BLaER1 (cell line): ENCODE measurements around the gene HCFC1.

Experiments
- H3K27ac ChIP-seq: shearing (Covaris generic); formaldehyde crosslinking; 2 replicates; pipeline ENCODE4 v1.8.1; 2022
- H3K27me3 ChIP-seq: shearing (Covaris generic); formaldehyde crosslinking; 2 replicates; pipeline ENCODE4 v1.8.1; 2022
- H3K36me3 ChIP-seq: shearing (Covaris generic); formaldehyde crosslinking; 2 replicates; pipeline ENCODE4 v1.8.1; 2022
- H3K4me1 ChIP-seq: shearing (Covaris generic); formaldehyde crosslinking; 2 replicates; pipeline ENCODE4 v1.8.1; 2022
- H3K4me2 ChIP-seq: shearing (Covaris generic); formaldehyde crosslinking; 2 replicates; pipeline ENCODE4 v1.8.1; 2022
- H3K4me3 ChIP-seq: shearing (Covaris generic); formaldehyde crosslinking; 2 replicates; pipeline ENCODE4 v1.8.1; 2022
- H3K9ac ChIP-seq: shearing (Covaris generic); formaldehyde crosslinking; 2 replicates; pipeline ENCODE4 v1.8.1; 2022
- H3K9me3 ChIP-seq: shearing (Covaris generic); formaldehyde crosslinking; 2 replicates; pipeline ENCODE4 v1.8.1; 2022
- H4K20me1 ChIP-seq: shearing (Covaris generic); formaldehyde crosslinking; 2 replicates; pipeline ENCODE4 v1.8.1; 2022
- Cebpa-rat ChIP-seq: shearing (Covaris generic); IDR thresholded peaks from 2 replicates; pipeline ENCODE4 v1.8.1; 2022

The HCFC1 gene

GRCh38 chrX:153961292-153961691 lies 10.3 kb downstream of the HCFC1 start:
- Histone ChIP-seq H3K9me3 (no peaks in the 10 kb centered on the region), H3K4me3 (no peak overlapping the region), H3K27me3 (peaks cover 42% of the 10 kb centered on the region), H3K9ac (no peak overlapping the region), H3K36me3 (peaks cover 88% of the 10 kb centered on the region), H3K27ac (no peak overlapping the region), H3K4me1 (peaks cover 21% of the 10 kb centered on the region), H3K4me2 (no peak overlapping the region), H4K20me1 (peaks cover 100% of the 10 kb centered on the region)
- no peak for TF ChIP-seq Cebpa-rat

- peaks cover 94% of the 10 kb centered on the region for H3K36me3 ChIP-seq
- H3K4me1 ChIP-seq: peaks cover 16% of the 10 kb centered on the region
- H3K9me3 ChIP-seq: no peaks in the 10 kb centered on the region
These were observed 10.8 kb downstream of the HCFC1 start for GRCh38 chrX:153960786-153961185.

GRCh38 chrX:153960077-153960476 lies 11.5 kb downstream of the HCFC1 start:
- Histone ChIP-seq H3K9ac (no peak overlapping the region), H3K4me1 (peaks cover 9% of the 10 kb centered on the region), H3K27ac (no peak overlapping the region), H3K9me3 (no peaks in the 10 kb centered on the region), H3K4me3 (no peak overlapping the region), H3K4me2 (no peak overlapping the region), H4K20me1 (peaks cover 100% of the 10 kb centered on the region), H3K27me3 (peaks cover 30% of the 10 kb centered on the region), H3K36me3 (peaks cover 100% of the 10 kb centered on the region)
- no peak for TF ChIP-seq Cebpa-rat

More at GRCh38 chrX:153960786-153961185, 10.8 kb downstream of the HCFC1 start:
- TF ChIP-seq Cebpa-rat: no peak
- no peak overlapping the region for H3K4me3 ChIP-seq
- H3K27me3 ChIP-seq: peaks cover 37% of the 10 kb centered on the region
- H3K9ac ChIP-seq: no peak overlapping the region
- H4K20me1 ChIP-seq: peaks cover 100% of the 10 kb centered on the region
- H3K4me2 ChIP-seq: no peak overlapping the region
- H3K27ac ChIP-seq: no peak overlapping the region

DNA sequence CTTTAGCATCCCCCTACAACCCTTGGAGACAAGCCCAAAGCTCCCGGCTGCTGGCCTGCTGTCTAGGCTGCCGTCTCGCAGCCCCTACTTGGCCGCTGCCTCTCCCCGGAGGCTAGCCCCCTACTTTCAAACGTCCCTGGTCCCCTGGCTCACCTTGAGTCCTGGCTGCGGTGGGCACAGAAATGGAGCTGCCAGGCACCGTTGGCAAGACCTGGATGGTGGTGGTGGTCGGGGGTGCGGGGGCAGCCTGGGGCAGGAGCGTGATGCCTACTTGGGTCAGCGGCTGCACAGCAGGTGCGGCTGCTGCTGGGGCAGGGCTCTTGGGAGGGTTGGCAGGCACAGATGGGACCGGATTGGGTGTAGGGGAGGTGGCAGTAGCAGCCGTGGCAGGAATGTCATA lies 12.0 kb downstream of the HCFC1 start:
- H3K36me3 ChIP-seq: peaks cover 100% of the 10 kb centered on the region
- no peak for TF ChIP-seq Cebpa-rat
- H3K27ac ChIP-seq: no peak overlapping the region
- no peak overlapping the region for H3K4me2 ChIP-seq
- peaks cover 5% of the 10 kb centered on the region for H3K4me1 ChIP-seq
- H3K9ac ChIP-seq: no peak overlapping the region
- no peaks in the 10 kb centered on the region for H3K9me3 ChIP-seq
- H4K20me1 ChIP-seq: peaks cover 100% of the 10 kb centered on the region
- H3K4me3 ChIP-seq: no peak overlapping the region
- peaks cover 25% of the 10 kb centered on the region for H3K27me3 ChIP-seq

DNA sequence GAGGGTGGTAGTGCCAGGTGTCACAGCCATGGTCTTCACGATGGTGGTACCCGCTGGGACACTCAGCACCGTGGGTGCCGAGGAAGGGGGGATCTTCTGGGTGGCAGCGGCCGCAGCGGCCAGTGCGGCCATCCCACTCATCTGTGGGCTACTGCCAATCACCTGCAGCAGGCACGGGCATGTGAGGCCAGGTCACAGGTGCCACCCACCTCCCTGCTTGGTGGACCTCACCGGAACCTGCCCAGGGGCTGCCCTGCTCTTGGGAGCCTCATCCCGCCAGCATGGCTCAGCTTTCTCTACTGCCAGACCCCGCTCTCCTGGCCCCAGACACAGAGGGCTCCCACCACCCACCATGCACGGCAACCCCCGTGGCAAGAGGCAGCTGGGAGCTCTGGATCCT lies 13.0 kb downstream of the HCFC1 start:
- H4K20me1 ChIP-seq: peaks cover 100% of the 10 kb centered on the region
- H3K4me1 ChIP-seq: peaks cover 6% of the 10 kb centered on the region
- H3K4me2 ChIP-seq: no peak overlapping the region
- H3K27ac ChIP-seq: no peak overlapping the region
- peaks cover 15% of the 10 kb centered on the region for H3K27me3 ChIP-seq
- no peak overlapping the region for H3K4me3 ChIP-seq
- peaks cover 100% of the 10 kb centered on the region for H3K36me3 ChIP-seq
- no peak for TF ChIP-seq Cebpa-rat
- H3K9me3 ChIP-seq: no peaks in the 10 kb centered on the region
- no peak overlapping the region for H3K9ac ChIP-seq

DNA sequence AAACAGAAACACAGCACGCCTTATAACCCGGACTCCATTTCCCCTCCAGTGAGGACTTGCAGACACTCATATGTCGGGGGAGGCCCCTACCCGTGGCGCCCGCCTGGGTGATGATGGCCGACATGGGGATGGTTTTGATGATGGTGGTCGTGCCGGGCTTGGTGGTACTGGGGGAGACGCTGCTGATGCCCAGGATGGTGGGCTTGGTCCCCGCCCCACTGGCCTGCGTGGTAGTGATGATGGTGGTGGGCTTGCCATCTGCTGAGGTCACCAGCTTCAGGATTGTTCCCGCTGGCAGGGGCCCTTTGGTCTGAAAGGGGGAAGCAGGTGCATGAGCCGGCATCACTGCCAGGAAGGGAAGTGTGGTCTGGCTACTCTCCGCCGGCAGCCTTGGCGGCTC lies 14.4 kb downstream of the HCFC1 start:
- Histone ChIP-seq H3K27me3 (0 out of 2 replicates have a peak, but pooled peaks cover 1% of the 10 kb centered on the region), H3K4me1 (peaks cover 19% of the 10 kb centered on the region), H3K4me3 (no peak overlapping the region), H3K9me3 (no peaks in the 10 kb centered on the region), H4K20me1 (peaks cover 100% of the 10 kb centered on the region), H3K9ac (no peak overlapping the region), H3K4me2 (no peak overlapping the region), H3K36me3 (peaks cover 99% of the 10 kb centered on the region), H3K27ac (no peak overlapping the region)
- no peak for TF ChIP-seq Cebpa-rat

- H3K4me1 ChIP-seq: peaks cover 29% of the 10 kb centered on the region
- no peak overlapping the region for H3K9ac ChIP-seq
- no peaks in the 10 kb centered on the region for H3K27me3 ChIP-seq
- no peak overlapping the region for H3K4me3 ChIP-seq
- TF ChIP-seq Cebpa-rat: no peak
- peaks cover 99% of the 10 kb centered on the region for H3K36me3 ChIP-seq
- H3K4me2 ChIP-seq: no peak overlapping the region
- no peaks in the 10 kb centered on the region for H3K9me3 ChIP-seq
- H4K20me1 ChIP-seq: peaks cover 100% of the 10 kb centered on the region
- no peak overlapping the region for H3K27ac ChIP-seq
These were observed 15.3 kb downstream of the HCFC1 start for GRCh38 chrX:153956044-153956907.

DNA sequence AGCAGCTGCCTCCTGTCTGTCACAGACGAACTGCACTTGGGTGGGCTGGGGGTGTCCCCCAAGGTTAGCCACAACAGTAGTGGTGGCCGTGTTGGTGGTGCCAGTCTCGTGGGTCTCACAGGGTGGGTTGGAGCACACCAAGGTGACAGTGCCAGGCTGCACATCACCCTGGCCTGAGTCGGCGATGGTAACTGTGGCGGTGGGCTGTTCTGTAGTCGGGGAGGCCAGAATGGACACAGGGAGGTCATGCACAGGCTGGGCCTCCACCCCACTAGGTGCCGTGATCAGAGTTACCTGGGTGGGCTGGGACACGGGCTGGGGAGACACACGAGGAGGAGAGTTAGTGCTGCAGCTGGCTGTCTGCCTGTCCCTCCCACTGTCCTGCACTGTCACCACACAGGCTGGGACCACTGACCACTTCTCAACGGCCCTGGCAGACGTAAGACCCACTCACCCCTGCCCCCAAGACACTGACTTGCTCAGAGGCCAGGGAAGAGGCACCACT lies 16.3 kb downstream of the HCFC1 start:
- no peak overlapping the region for H3K27ac ChIP-seq
- H3K4me2 ChIP-seq: no peak overlapping the region
- no peaks in the 10 kb centered on the region for H3K27me3 ChIP-seq
- no peaks in the 10 kb centered on the region for H3K9me3 ChIP-seq
- peaks cover 100% of the 10 kb centered on the region for H4K20me1 ChIP-seq
- no peak overlapping the region for H3K4me3 ChIP-seq
- TF ChIP-seq Cebpa-rat: no peak
- no peak overlapping the region for H3K9ac ChIP-seq
- H3K36me3 ChIP-seq: peaks cover 99% of the 10 kb centered on the region
- H3K4me1 ChIP-seq: peaks cover 39% of the 10 kb centered on the region

DNA sequence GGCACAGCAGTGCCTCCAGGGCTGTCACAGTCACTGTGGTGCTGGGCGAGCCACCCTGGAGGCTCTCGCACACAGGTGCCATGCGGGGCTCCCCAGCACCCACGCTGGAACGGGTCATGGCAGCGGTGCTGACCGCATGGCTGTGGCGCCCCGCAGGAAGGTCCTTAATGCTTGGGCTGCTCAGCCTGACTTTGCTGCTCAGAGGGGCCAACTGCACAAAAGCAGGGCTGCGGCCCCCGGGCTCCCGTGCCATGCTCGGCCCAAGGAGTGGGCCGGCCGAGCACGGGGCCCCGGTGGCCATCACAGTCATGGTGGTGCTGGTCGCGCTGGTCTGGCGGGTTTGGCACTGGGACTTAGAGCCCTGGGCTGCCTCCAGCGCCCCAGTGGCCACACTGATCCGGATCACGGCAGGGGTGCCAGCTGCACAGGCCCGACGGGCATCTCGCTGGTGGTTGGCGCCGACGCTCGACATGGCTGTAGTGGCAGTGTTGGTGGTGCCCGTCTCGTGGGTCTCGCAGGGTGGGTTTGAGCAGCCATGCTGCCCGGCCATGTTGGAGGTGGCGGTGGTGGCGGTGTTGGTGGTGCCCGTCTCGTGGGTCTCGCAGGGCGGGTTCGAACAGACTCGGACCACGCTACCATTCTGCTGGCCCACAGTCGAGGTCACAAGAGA lies 16.9 kb downstream of the HCFC1 start:
- Histone ChIP-seq H3K36me3 (peaks cover 99% of the 10 kb centered on the region), H3K4me1 (peaks cover 45% of the 10 kb centered on the region), H4K20me1 (peaks cover 100% of the 10 kb centered on the region), H3K27me3 (no peaks in the 10 kb centered on the region), H3K9ac (no peak overlapping the region), H3K4me2 (no peak overlapping the region), H3K4me3 (no peak overlapping the region), H3K27ac (no peak overlapping the region), H3K9me3 (no peaks in the 10 kb centered on the region)
- no peak for TF ChIP-seq Cebpa-rat
